ENCODE measurements around the gene CEBPG.
A peak's percentile ranks its signal among the peaks of the same experiment; 100 is the strongest.

The CEBPG gene

DNA sequence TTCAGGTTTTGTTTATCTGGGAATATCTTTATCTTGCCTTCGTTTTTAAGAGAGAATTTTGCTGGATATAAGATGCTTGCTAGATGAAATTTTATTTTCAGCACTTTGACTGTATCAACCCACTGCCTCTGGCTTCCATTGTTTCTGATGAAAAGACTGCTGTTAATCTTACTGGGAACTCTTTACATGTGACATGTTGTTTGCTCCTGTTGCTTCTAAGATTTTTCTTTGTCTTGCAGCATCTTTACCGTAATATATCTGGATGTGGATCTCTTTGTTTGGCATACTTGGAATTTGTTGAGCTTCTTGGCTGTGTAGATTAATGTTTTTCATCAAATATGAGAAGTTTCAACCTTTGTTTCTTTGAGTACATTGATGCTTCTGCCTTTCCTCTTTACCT lies 18.0 kb upstream of the CEBPG start:
- no peak for DNase-seq

DNA sequence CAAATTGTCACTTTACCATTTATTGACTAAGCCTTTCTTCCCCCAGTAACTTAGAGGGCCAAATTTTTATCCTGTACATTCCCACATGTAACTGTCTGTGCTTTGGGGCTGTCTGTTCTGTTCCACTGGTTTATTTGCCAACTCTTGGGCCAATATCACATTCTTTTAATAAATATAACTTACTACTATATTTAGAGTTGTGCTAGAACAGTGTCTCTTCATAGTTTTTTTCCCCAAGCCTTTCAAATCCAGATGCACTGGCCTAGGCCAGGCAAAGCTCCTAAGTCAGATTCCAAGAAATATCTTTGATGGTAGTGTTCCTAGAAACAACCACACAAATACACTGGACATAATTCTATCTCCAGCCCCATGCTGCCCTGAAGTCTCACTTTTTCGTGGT lies 16.0 kb upstream of the CEBPG start:
- DNase-seq, result no peak

DNA sequence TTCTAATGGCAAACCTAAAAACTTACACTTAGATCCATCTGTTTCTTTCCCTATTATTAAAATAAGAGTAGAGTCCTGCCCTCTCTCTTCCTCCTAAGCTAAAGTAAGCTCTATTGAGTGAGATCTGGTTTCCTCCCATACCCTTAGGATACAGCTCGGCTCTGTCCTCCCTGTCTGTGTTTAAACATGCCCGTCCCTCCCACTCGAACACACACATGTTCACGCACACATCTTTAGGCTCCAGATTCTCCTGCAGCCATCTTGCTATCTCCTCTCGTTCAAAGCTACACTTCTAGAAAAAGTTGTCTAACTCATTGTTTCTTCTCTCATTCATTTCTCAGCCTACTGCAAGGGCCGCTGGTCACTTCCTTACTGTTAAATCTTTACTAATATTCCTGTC lies 15.1 kb upstream of the CEBPG start:
- no peak for DNase-seq

DNA sequence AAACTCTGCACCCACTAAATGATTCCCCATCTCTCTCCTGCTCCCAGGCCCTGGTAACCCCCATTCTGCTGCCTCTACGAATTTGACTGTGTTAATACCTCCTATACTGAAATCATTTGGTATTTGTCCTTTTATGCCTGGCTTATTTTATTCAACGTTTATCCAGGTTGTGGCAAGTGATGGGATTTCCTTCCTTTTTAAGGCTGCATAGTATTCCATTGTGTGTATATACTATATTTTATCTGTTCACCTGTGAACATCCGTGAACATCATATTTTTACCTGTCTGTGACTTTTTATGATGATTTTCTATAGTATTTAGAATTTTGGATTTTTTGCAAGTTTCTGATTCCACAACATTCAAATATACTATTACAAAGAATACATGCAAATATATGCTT lies 13.9 kb upstream of the CEBPG start:
- no peak for DNase-seq

DNA sequence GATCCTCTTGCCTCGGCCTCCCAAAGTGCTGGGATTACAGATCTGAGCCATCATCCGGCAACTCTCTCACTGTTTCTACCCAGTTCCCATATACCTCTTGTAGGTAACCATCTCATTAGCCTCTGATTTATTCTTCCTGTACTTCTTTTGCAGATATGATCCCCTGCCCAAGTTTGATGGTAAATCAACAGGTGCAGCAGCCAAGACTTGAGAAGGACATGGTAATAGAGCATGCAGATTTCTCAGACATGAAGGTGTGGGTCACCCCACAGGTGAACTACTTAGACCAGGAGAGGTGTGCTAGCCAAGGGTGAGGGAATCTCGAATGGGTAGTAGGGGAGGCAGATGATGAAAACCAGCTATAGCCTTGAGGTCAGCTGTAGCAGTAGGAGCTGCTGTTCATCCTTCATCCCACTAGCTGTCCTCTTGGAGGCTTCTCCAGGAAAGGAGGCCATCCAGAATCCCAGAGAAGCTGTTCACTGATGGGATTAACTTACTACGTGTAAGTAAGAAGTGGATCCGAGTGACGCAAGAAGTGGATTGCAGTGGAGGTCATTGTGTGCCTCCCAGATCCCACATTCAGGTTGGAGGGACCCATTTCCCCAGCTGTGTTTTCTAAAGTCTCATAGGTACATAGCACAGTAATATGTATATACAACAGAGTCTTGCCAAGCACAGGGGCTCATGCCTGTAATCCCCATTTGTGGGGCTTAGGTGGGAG lies 10.8 kb upstream of the CEBPG start:
- no peak for DNase-seq

DNA sequence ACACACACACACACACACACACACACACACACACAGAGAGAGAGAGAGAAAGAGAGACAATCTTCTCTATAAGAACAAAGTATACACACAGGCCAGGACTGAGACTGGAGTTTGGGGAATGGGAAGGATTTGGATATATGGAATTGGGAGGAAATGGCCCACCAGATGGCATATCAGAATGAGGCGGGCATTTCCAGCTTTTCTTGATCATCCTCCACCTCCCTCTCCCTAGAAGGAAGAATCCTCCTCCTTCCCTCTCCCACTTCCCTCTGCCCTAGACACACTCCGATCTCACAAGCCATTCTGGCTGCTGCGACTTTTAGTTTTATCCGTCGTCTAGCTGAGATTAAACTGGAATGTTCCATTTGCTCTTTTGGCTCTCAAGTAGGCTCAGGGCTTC lies 10.0 kb upstream of the CEBPG start:
- DNase-seq, result no peak

DNA sequence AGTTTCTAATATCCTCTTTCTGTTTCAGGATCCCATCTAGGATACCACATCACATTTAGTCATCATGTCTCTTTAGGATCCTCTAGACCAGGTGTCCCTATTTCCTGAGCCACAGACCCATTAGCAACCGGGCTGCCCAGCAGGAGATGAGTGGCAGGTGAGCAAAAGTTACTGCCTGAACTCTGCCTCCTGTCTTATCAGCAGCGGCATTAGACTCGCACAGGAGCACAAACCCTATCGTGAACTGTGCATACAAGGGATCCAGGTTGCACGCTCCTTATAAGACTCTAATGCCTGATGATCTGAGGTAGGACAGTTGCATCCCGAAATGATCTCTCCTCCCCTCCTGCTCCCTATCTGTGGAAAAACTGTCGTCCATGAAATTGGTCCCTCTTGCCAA lies 7.8 kb upstream of the CEBPG start:
- DNase-seq, result no peak

DNA sequence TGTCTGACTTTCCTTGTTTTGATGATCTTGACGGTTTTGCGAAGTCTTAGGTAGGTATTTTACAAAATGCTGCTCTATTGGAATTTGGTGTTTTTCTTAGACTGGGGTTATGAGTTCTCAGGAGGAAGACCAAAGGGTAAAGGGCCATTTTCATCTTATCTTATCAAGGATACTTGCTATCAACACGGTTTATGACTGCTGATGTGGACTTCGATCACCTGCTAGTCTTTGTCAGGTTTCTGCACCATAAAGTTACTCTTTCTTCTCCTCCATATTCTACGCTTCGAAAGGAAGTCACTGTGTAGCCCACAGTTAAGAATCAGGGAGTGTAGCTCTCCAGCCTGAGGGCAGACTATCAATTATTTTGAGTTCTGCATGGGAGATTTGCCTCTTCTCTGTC lies 7.4 kb upstream of the CEBPG start:
- no peak for DNase-seq

DNA sequence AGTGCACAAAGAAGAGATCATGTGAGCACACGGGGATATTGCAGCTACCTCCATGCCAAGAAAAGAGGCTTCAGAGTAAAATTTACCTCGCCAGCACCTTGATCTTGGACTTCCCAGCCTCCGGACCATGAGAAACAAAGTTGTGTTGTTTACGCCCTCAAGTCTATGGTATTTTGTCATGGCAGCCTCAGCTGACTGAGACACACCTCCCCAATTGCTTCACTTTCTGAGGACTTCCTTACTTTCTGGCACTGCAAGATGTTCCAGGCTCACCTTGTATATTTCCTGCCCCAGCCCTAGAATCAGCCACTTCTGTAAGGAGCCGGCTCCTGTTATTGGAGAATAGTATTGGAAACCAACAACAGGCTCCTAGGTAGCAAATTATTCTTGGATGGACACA lies 6.6 kb upstream of the CEBPG start:
- no peak for DNase-seq

DNA sequence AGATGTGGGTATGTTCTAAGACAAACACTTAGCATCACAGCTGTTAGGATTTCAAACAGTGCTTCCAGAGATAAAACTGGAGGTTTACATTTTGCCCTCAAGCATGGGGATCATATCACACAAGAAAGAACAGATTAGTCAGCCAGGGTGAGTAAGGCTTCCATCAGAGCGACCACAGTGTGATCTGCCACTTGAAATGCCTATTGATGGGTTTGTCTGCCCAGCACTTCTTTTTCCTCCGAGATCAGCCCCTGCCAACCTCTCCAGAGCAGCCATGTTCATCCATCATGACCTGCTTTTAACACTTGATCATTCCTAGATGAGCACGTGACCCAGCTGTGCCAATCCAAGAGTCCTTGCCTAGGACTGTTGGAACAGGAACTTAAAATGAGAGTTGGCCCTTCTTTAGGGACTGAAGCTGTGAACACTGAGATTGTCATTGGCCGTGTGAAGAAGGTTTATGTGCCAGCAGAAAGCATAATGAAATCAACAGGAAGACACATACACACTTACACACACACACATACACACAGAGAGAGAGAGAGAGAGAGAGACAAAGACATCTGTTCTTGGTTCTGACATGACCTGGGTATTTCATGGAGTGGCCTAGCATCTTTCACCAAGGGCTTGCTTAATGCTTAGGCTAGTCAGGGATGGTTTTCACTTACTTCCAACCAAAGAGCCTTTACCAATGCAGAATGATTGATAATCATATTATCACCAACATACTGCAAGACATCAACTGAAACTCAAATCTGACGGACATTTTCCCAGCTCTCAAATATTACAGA lies 5.2 kb upstream of the CEBPG start:
- no peak for DNase-seq

DNA sequence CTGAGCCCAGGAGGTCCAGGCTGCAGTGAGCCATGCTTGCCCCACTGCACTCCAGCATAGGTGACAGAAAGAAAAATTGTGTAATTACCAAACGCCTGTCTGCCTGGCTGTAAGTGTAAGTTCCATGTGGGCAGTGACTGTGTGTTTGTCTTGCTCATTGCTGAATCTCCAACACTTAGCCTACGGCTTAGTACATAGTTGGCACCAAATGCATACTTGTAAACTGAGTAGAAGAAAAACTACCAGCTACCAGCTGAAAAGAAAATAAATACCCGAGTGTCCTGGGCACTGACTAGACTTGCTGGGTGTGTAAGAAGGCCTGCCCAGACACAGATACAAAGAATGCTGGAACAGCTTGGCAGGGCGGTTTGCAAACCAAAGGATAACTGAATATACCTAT lies 2.7 kb upstream of the CEBPG start:
- no peak for DNase-seq

DNA sequence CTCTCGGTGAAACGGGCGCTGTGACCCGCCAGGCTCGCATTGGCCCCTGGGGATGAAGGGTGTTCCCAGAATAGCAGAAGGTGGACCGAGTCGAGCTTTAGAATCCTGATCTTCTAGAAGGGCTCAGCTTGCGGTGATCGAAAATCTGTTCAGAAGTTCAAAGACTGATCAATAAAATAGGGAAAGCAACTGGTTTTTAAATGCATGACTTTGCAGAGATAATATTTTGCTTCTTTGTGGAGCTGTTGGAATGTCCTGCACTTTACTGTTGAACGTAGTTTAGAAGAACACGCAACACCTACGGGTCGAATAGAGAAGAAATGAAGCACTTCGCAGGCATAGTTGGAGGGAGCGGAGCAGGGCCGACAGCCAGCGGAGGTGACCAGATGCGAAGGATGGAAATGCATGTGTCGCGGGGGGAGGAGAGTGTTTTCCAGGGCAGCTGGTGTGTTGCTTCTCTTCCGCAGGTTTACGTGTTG lies 766 bp downstream of the CEBPG start:
- DNase-seq, result peak in 1 of 2 experiments; percentile 7

DNA sequence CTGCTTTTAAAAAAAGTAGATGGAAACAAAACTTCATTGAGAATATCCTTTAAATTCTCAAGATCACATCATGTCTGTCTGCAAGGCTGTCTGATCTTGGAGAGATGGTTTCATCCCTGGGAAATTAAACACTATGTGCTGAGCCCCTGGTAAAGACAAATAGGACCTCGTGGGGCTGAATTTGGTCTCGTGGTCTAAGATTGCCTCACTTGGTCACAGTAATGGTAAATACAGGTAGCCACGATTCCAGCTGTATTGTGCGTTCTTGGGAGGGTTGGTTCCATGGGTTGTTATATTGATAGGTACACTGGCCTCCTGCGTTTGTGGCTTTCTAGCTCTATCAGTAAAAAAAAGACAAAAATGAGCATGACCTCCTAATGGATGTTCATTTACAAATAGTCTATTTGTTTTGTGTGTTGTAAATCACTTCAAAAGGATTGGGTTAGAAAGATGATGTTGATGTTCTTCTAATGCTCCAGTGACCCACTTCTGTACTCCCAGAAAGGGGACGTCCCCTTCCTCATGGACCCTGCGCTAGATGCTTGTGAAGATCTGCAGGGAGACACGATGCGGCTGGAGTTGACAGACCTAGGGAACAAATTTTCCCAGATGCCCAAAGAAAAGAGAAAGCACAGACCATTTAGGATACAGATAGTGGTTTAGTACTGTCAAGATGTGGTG lies 1.8 kb downstream of the CEBPG start:
- no peak for DNase-seq

DNA sequence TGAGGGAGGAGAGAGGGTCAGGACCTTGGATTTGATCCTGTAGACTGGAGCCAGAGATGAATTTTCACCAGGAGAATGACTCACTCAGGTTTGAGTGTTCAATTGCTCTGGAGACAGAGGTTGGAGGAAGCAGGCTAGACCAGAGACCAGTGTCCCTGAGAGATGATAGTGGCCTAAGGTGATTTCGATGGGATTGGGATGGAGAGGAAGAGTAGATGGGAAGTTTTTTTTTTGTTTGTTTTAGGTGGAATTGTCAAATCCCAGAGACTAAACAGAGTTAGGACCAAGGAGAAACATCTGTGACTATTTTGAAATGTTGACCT lies 2.3 kb downstream of the CEBPG start:
- no peak for DNase-seq

DNA sequence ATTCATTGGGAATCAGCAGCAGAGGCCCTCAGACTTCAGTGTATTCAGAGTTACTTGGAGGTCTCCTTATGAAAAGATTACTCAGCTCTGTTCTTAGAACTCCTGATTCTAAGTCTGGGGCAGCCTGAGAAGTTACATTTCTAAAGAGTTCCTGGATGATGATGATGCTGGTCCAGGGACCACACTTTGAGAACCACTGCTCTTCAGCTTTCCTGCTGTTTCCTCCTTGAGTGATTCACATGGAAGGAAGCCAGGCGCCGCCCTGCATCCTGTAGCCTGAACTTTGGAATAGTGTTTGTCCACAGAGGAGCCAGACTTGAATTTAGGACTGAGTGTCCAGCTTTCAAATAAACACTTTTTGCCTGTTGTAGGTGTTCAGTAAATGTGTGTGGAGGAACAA lies 2.9 kb downstream of the CEBPG start:
- DNase-seq, result no peak

DNA sequence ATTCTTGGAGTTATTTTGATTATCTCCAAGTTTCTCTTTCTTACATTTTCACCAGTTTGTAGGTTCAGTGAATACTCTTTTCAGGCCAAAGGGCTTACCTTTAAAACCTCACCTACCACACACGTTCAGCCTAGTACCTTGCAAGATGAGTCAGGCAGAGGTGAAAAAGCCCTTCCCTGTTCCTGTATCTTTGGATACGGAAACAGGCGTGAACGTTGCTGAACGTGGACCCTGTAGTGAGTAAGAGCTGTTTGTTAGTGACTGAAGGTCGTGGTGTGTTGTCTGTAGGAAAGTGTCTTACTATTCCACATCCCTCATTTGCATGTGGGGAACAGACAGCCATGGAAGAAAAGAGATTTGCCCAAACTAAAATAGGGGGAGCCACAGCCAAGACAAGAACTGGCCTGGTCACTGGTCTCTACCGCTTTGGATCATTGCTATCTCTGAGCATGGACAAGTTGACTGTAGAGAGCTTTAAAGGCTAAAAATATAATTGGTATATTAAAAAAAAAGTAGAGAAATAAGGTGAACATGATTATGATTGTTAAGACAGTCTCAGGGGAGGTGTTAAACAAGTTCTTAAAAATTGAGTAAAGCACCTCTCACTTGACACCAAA lies 3.5 kb downstream of the CEBPG start:
- no peak for DNase-seq

DNA sequence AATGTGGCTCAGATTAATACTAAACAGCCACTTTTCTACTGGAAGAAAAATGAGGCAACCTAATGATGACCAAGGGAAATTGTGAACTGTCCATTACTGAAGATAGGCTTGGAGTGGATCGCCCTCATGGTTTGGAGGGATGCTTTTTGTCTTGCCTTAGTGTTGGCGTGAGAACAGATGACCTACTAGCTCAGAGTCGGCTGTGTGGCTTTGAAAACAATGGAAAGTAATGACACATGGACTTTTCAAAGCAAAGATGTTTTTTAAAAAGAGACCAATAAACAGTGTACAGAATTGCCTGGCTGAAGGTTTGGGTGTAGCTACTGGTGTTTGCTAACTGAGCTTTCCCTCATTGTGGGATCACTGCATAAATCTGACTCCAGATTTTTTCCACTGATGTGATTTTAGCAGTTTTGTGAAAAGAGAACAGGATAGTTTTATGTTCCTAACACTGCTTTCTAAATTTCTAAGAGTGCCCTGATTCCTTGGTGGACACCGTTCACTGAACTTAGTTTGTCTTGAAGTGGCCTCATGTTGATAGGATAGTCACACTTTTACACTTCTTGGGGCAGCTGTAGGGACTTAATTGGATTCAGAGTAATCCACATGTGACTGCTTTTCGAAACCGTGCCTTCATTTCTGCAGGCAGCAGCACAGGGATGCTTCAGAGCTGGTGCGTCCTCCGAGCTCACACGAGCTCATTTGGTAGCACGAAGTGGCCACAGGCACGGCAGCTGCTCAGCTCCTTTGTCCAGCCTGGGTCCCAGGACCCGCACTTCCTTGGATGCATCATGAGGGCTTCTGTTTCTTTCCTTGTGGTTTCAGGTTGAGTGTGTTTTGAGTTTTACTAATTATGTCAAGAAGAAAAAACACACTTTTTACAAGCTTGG lies 4.3 kb downstream of the CEBPG start:
- DNase-seq, result no peak

DNA sequence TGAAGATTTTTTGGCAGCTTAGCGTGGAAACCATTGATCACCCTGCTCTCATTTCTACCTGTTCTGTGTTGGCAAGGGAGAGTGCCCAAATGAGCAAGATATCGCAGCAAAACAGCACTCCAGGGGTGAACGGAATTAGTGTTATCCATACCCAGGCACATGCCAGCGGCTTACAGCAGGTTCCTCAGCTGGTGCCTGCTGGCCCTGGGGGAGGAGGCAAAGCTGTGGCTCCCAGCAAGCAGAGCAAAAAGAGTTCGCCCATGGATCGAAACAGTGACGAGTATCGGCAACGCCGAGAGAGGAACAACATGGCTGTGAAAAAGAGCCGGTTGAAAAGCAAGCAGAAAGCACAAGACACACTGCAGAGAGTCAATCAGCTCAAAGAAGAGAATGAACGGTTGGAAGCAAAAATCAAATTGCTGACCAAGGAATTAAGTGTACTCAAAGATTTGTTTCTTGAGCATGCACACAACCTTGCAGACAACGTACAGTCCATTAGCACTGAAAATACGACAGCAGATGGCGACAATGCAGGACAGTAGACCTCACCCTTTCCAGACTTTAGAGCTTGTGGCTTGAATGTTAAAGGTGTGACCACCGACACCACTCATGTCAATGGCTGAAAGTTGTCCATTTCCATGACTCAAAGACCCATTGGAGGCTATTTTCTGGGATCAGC lies 5.8 kb downstream of the CEBPG start:
- no peak for DNase-seq

DNA sequence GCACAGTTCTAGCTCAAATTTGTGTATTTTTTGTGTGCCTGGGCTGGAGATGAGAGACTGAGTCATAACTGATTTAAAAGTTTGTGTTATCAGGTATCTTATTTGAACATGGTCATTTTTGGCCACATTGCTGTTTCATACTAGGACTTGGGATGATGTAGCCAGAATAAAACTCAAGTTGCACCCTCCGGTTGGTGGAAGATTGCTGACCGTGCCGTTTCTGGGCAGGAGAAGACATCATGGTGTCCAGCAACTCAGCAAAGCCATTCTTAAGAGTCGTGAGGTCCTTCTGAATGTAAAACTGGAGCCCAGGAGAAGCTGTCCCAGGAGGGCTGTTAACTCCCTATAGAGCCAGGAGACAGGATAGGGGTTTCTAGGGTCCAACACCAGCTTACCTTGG lies 7.6 kb downstream of the CEBPG start:
- no peak for DNase-seq

DNA sequence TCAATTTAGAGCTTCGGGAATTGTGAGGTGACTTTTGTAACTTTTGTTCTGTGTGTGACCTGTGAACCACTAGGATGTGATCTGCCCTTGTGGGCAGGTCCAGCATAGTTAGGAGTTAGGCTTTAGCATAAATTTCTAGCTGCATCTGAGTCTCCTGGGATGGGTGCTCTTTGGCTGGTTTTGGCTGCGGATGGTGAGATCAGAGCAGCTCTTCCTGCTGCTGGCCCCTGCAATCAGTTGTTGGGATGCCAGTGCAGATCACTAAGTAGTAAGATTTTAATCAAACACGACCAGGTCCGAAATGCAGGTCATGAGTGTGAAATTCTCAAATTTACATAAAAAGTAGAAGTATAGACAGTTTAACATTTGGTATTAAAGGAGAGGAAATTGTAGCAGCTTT lies 8.5 kb downstream of the CEBPG start:
- no peak for DNase-seq

DNA sequence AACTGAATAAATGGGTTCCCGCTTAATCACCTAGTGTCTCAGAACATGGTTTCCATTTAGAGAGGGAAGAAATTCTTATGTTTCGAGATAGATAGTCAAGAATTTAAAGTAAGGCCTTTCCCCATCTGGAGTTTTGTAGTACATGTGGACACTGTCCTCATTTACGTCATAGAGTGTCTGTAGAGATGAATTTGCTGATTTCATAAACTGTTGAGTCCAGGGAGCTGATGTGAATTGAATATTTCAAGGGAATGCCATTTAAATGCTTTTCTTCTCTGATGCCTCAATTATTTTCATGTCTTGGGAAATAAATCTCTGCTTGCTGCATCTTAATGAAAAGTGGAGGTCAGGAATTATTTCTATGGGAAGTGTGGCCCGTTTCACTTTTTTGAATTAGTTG lies 9.5 kb downstream of the CEBPG start:
- no peak for DNase-seq

DNA sequence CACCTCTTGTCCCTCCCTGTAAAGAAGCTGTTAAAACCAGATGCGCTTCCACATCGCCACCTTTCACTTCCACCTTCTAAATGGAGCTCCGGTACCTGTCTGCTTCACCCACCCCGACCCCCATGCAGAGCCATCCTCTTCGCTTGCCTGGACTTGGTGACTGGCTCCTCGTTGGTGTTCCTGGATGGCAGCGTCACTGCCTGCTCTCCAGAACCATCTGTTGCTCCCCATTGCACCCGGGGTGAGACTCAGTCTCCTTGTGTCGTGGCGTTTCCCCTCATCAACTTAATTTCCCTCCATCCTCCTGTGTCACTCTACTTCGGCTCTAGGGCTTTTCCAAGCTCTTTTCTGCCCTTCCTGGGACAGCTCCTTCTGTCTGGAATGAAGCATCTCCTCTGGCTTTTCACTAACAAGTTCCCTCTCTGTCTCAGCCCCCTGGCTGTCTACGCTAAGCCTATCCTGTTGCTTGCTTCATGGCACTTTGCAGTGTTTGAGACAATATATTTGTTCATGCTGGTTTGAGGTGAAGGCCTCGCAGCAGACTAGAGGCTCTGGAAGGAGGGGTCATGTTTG lies 10.3 kb downstream of the CEBPG start:
- DNase-seq, result no peak

All from NCI-H187 (cell line).